ENCODE measurements around the gene EIF4G1. TPM values are rescaled to one million over a fixed set of nuclear protein-coding genes. Genes with fewer than 3 reads are reported as not detected.
A peak's percentile ranks its signal among the peaks of the same experiment; 100 is the strongest.

The EIF4G1 gene
- total RNA-seq, 1 donor from 2014 or later = 381 TPM

GRCh38 chr3:184360070-184360928 is 45.9 kb downstream of the EIF4G1 start:
- Histone ChIP-seq H3K4me3 (ENCODE audit: low read depth, low read length) (peak overlapping the region; percentile 79), H3K36me3 (ENCODE audit: control insufficient read depth, insufficient read depth, low read length) (no peaks in the 10 kb centered on the region)
- TF ChIP-seq CTCF (IDR thresholded peaks at IDR 0.05; ENCODE audit: insufficient read depth, low read length, poor library complexity, severe bottlenecking) = no peak

GRCh38 chr3:184360929-184361531 is 46.6 kb downstream of the EIF4G1 start:
- no peak for DNase-seq (ENCODE audit: low read depth)
- no peaks in the 10 kb centered on the region for H3K36me3 ChIP-seq (ENCODE audit: control insufficient read depth, insufficient read depth, low read length)
- H3K4me3 ChIP-seq (ENCODE audit: low read depth, low read length) = peak overlapping the region; percentile 79
- no peaks in the 10 kb centered on the region for H3K27me3 ChIP-seq (ENCODE audit: control insufficient read depth, insufficient read depth, low read length)
- no peak for TF ChIP-seq CTCF (IDR thresholded peaks at IDR 0.05; ENCODE audit: insufficient read depth, low read length, poor library complexity, severe bottlenecking)

More at GRCh38 chr3:184360070-184360928, 45.9 kb downstream of the EIF4G1 start:
- DNase-seq (ENCODE audit: low read depth) = no peak
- H3K27me3 ChIP-seq (ENCODE audit: control insufficient read depth, insufficient read depth, low read length) = no peaks in the 10 kb centered on the region

- Histone ChIP-seq H3K27me3 (ENCODE audit: control insufficient read depth, insufficient read depth, low read length) (no peaks in the 10 kb centered on the region), H3K36me3 (ENCODE audit: control insufficient read depth, insufficient read depth, low read length) (no peaks in the 10 kb centered on the region), H3K4me3 (ENCODE audit: low read depth, low read length) (peak within 1 kb of the TSS; percentile 79)
- no peak for TF ChIP-seq CTCF (IDR thresholded peaks at IDR 0.05; ENCODE audit: insufficient read depth, low read length, poor library complexity, severe bottlenecking)
- no peak for DNase-seq (ENCODE audit: low read depth)
These were observed 47.1 kb downstream of the EIF4G1 start, which contains the start of the genes CLCN2 and POLR2H for GRCh38 chr3:184361532-184361931. Gene CLCN2, minus strand, starts transcription at chr3:184361605. Its CDS starts 126 bp downstream, at chr3:184361479. Gene POLR2H, plus strand, starts transcription at chr3:184361710. Its CDS starts 1,783 bp downstream, at chr3:184363493.

GRCh38 chr3:184361932-184362667 is 47.7 kb downstream of the EIF4G1 start:
- Histone ChIP-seq H3K36me3 (ENCODE audit: control insufficient read depth, insufficient read depth, low read length) (peaks cover 1% of the 10 kb centered on the region), H3K27me3 (ENCODE audit: control insufficient read depth, insufficient read depth, low read length) (no peaks in the 10 kb centered on the region), H3K4me3 (ENCODE audit: low read depth, low read length) (peak overlapping the region; percentile 79)
- no peak for DNase-seq (ENCODE audit: low read depth)
- TF ChIP-seq CTCF (IDR thresholded peaks at IDR 0.05; ENCODE audit: insufficient read depth, low read length, poor library complexity, severe bottlenecking) = no peak

- peak; percentile 68 for TF ChIP-seq CTCF (IDR thresholded peaks at IDR 0.05; ENCODE audit: insufficient read depth, low read length, poor library complexity, severe bottlenecking)
- peak; percentile 92 for DNase-seq (ENCODE audit: low read depth)
These were observed 48.5 kb downstream of the EIF4G1 start for GRCh38 chr3:184362668-184363546.

More at GRCh38 chr3:184362668-184363546, 48.5 kb downstream of the EIF4G1 start:
- Histone ChIP-seq H3K27me3 (ENCODE audit: control insufficient read depth, insufficient read depth, low read length) (no peaks in the 10 kb centered on the region), H3K4me3 (ENCODE audit: low read depth, low read length) (peak overlapping the region; percentile 79), H3K36me3 (ENCODE audit: control insufficient read depth, insufficient read depth, low read length) (peaks cover 2% of the 10 kb centered on the region)
